Measurements from ENCODE around the gene SPC24.

SPC24 gene, protein sequence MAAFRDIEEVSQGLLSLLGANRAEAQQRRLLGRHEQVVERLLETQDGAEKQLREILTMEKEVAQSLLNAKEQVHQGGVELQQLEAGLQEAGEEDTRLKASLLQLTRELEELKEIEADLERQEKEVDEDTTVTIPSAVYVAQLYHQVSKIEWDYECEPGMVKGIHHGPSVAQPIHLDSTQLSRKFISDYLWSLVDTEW

DNA sequence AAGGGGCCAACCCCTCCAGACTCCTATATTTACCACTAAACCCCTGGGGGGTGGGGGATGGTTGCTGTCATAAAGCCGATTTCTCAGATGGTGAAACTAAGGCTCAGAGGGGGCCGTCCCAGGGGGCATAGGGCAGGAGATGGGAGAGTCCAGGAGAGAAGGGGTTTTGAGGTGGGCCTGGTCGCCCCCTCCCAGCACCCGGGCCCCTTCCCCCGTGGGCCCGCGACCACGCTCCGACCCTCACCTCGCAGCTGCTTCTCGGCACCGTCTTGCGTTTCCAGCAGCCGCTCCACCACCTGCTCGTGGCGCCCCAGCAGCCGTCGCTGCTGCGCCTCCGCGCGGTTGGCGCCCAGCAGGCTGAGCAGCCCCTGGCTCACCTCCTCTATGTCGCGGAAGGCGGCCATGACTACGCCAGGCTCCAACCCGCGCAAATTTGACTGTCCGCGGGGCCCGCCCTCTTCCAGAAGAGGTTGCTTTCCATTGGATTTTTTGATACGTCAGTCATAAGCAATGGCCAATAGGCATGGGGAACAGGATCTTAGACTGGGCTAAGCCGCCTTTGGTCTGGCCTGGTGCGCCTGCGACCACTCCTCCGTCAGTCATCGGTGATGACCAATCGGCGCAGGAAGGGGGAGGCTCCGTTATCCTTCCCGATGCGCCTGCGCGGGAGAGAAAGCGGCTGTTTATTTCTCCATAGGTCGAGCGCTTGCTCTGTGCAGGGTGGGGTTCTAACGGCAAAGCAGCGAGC lies at the start of gene SPC24:
TSS of gene SPC24 (minus strand) at position 410 of the 748 bp plus-strand sequence. CDS start at position 404, 6 bp downstream.
- TF ChIP-seq, protein P1, sequence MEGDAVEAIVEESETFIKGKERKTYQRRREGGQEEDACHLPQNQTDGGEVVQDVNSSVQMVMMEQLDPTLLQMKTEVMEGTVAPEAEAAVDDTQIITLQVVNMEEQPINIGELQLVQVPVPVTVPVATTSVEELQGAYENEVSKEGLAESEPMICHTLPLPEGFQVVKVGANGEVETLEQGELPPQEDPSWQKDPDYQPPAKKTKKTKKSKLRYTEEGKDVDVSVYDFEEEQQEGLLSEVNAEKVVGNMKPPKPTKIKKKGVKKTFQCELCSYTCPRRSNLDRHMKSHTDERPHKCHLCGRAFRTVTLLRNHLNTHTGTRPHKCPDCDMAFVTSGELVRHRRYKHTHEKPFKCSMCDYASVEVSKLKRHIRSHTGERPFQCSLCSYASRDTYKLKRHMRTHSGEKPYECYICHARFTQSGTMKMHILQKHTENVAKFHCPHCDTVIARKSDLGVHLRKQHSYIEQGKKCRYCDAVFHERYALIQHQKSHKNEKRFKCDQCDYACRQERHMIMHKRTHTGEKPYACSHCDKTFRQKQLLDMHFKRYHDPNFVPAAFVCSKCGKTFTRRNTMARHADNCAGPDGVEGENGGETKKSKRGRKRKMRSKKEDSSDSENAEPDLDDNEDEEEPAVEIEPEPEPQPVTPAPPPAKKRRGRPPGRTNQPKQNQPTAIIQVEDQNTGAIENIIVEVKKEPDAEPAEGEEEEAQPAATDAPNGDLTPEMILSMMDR (IDR thresholded peaks at IDR 0.05; ENCODE audit: control insufficient read depth, extremely low read depth, insufficient read depth): peak; percentile 21; the same call in 1 of the 2 replicates
- peak; percentile 97 for DNase-seq (ENCODE audit: low read depth)
- H3K4me3 ChIP-seq (ENCODE audit: low read depth, low read length): peak within 1 kb of the TSS; percentile 86

DNA sequence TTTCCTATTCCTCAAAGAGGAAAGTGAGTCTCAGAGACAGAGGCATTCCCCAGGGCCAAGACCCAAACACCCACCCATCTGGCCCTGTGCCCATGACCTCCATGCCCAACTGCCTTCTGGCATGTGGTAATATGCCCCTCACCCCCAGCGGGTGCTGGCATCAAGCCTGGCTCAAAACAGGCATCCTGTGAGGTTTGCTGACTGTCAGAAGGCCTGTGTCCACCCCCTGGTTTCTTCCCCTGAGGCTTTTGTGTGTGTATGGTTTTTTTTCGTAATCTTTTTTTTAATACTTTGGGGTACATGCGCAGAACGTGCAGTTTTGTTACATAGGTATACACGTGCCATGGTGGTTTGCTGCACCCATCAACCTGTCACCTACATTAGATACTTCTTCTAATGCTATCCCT lies 49.4 kb upstream of the SPC24 start:
- no peak overlapping the region for H3K4me3 ChIP-seq (ENCODE audit: low read depth, low read length)
- TF ChIP-seq, protein P1 (IDR thresholded peaks at IDR 0.05; ENCODE audit: control insufficient read depth, extremely low read depth, insufficient read depth): no peak
- no peak for DNase-seq (ENCODE audit: low read depth)

DNA sequence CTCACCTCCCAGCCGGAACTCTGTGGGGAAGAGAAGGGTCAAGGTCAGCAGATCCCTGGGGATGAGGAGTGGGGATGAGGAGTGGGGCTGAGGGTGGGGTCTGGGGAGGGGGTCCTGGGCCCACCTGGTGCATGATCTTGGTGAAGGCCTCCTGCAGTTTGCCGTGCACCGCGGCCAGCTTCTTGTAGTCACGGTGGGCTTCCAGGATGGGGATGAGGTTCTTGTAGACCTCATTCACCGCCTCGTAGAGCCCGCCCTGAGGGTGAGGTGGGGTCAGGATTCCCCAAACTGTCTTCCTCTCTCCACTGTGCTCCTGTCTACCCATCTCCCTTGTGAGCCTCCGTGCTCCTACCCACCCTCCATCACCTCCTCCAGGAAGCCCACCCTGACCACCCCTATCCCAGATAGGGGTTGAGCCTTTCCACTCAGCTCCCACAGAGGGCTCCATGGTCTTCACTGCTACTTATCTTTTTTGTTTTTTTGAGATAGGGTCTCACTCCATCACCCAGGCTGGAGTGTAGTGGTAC lies 48.6 kb upstream of the SPC24 start:
- TF ChIP-seq, protein P1 (IDR thresholded peaks at IDR 0.05; ENCODE audit: control insufficient read depth, extremely low read depth, insufficient read depth): no peak
- DNase-seq (ENCODE audit: low read depth): no peak
- no peak overlapping the region for H3K4me3 ChIP-seq (ENCODE audit: low read depth, low read length)

DNA sequence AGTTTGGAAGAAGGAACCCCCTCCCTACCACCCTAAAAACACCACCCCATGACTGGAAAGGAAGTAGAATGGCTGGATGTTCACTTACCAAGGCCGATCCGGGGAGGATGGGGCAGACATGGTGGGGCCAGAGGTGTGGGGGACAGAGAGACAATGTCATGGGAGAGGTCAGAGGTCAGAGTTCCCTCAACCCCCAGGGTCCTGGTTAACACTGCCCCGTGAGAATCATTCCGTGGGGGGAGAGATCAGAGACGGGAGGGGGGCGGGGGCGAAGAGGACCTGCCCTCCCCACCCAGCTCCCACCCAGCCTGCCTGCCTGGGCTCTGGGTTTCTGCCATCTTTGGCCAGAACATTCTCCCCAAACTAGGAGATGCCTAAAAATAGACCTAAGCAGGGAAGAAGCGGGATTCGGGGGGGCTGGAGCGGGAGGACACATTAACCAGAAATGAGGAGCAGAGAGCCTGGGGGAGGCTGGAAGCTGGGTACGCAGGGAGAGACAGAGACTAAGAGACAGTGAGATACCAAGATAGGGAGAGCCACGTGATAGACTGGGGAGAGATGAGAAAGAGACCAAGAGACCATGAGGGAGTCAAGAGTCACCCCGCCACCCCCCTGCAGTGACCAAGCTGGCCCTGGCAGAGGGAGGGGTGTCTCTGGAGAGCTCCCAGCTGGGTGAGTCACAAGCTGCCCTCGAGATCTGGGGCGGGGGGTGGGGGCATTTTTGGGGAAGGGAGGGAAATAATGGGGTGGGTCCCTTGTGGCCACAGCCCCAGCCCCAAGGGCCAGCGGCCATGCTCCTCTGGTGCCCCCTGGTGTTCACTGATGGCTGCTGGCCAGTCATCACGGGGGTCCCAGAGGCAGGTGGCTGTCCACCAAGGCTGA lies 47.9 kb upstream of the SPC24 start:
- TF ChIP-seq, protein P1 (IDR thresholded peaks at IDR 0.05; ENCODE audit: control insufficient read depth, extremely low read depth, insufficient read depth): peak; percentile 67
- DNase-seq (ENCODE audit: low read depth): no peak
- H3K4me3 ChIP-seq (ENCODE audit: low read depth, low read length): no peak overlapping the region

DNA sequence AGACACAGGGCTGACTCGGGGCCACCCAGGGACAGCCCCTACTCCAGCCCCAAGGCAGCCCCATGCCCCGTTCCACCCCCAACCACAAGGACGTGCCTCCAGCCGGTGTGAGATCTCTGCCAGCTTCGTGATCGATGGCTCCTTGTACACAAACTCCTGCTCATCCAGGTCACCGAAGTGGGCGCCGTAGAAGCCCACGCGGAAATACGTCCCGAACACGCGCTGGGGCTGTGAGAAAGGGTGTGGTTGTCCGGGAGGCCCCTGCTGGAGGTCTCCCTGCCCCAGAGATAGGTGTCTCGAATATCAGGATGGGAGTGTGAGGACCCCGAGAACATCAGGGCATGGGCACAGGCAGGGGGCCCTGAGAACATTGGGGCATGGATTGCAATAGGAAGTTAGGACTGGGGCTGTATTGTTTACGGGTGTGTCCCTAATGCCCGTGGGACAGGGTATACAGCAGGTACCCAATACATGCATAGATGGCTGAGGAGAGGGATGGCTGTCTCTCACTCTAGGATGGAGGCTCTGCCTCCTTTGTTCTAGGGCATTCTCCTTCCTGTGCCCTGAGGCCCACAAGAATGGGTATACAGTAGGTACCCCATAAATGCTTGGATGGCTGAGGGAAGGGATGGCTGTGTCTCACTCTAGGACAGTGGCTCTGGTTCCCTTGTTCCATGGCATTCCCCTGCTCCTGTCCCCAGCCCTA lies 47.1 kb upstream of the SPC24 start:
- H3K4me3 ChIP-seq (ENCODE audit: low read depth, low read length): no peak overlapping the region
- DNase-seq (ENCODE audit: low read depth): no peak
- TF ChIP-seq, protein P1 (IDR thresholded peaks at IDR 0.05; ENCODE audit: control insufficient read depth, extremely low read depth, insufficient read depth): no peak

DNA sequence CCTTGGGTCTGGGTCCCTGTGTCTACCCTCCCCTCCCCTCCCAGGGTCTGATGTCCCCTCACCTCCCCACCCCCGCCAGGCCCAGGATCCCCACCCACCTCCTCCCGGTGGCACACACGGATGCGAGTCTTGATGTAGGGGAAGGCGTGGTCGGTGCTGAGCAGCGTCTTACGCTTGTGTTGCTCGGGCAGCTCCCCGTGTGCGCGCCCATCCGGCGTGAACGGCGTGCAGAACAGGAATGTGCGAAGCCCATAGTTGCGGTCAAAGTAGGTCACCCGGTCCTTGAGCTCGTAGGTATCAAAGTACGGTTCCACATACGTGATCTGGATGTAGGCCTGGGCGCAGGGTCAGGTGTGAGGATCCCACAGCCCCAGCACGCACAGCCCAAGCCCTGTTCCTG lies 46.2 kb upstream of the SPC24 start:
- no peak overlapping the region for H3K4me3 ChIP-seq (ENCODE audit: low read depth, low read length)
- no peak for DNase-seq (ENCODE audit: low read depth)
- TF ChIP-seq, protein P1 (IDR thresholded peaks at IDR 0.05; ENCODE audit: control insufficient read depth, extremely low read depth, insufficient read depth): no peak

Measured in LNCaP clone FGC (cell line).